Measurements from ENCODE around the gene PLCB4.

PLCB4 gene

DNA sequence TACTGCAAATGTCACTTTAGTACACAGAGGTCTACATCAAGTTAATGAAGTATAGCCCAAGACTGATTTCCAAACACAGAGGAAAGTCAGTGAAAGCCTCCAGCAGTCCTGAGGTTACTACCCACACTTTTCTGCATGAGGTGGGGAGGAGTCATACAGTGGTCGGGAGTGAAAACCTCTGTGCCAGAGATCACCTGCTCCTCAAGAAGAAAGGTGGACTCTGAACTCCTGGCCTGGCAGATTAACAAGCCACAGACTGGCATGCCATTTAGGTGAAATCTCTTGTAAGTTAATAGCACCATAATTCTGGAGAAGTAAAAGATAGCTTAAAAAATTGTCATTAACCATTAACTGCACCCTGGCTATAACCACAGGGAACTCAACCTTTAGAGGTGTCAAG lies 320.5 kb downstream of the PLCB4 start:
- DNase-seq (ENCODE audit: extremely low read depth in 1 of 2, low read depth in 1 of 2) = no peak

DNA sequence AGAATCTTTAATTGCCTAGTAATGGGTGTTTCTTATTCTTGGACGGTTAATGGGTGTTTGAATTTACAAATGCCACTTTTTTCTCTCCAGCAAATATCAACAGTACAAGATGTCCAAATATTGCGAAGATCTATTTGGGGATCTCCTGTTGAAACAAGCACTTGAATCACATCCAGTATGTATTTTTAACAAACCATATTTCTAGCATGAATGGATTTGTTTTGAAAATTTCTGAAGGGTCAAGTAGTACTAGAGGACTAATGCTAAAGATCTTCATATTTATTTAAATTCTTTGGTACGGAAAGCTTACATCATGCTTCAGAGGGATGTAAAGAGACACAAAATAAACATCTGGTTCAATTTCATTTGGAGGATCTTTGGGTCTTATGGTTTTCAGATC lies 321.6 kb downstream of the PLCB4 start:
- no peak for DNase-seq (ENCODE audit: extremely low read depth in 1 of 2, low read depth in 1 of 2)

DNA sequence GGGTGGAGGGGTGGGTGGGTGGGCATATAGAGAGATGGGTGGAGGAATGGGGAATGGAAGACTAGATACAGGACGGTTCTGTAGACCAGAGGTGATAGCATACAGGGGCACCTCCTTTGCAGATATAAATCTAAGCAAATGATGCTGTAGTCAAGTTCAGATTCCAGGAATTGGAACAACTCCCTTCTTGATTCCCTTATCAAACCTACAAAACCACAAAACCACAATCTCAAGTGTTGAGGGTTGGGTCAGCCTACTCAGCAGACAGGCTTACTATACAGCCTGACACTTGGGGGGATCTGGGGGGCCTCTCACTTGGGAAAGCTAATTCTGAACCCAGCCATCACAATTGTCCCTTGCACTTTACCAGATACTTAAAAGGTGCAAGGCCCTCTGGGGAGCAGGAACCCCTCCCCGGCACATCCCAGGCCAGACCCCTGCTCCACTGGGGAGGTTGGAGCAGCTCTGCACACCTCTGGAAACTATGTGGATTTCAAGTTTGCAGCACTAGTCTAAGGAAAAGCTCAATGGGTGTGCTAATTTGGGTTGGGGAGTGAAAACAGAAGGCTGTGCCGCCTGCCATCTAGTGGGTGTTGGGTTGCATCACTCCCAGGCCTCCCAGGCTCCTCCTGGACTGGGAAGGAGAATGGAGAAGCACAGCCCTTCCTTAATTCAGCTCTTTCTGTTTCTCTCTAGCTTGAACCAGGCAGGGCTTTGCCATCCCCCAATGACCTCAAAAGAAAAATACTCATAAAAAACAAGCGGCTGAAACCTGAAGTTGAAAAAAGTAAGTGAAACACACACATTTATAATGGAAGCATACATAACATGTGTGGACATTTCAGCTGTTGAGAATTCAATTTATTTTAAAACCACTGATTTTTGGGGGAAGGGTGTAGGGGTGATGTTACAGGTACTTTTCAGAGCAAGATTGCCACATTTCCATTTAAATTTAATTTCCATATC lies 324.3 kb downstream of the PLCB4 start:
- no peak for DNase-seq (ENCODE audit: extremely low read depth in 1 of 2, low read depth in 1 of 2)

DNA sequence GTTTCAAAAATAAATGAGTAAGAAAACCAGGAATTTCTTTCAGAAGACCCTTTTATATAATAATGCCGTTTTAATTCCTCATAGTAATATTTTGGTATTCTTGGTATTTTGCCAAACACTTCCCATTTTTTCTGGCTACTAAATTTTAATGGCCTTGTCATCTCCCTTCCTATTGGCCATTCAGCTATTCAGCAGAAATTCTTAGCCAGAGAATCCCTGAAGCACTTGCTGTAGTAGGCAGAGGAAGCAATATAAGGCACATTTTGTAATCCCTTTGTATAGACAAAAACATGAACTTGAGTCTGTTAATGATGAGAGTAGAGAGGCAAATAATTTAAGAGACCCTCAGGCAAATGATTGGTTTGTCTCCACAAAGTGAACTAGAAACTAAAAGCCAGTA lies 327.1 kb downstream of the PLCB4 start:
- no peak for DNase-seq (ENCODE audit: extremely low read depth in 1 of 2, low read depth in 1 of 2)

DNA sequence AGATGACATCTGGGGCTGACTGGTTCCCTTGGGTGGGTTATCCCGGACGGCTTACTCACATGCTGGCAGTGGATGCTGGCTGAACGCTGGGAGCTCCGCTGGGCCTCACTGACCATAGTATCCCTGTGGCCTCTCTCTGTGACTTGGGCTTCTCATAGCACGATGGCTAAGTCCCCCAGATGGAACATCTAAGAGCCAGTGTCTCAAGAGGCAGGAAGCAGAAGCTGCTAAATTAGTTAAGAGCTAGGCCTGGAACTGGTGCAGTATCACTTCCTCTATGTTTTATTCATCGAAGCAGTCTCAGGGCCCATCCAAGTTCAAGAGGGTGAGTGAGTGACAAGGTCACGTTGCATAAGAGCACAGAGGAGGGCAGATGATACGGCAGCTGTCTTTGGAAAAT lies 329.0 kb downstream of the PLCB4 start:
- DNase-seq (ENCODE audit: extremely low read depth in 1 of 2, low read depth in 1 of 2) = no peak

DNA sequence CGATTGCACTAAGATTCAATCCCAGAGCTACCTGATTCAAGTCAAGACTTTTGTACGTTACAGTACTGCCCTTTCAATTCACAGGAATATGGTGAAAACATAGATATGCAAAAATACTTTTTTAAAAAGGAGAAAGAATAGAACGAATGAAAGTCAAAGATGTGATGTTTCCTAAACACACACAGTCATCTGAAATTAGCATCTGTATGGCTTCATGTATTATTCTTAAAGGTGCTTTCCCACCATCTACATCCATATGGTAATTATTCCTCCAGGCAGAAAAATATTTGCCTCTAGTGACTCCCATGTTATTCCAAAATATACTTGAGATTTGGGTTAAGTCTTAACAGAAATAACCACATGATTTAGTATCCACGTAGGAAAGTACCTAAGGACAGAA lies 330.0 kb downstream of the PLCB4 start:
- no peak for DNase-seq (ENCODE audit: extremely low read depth in 1 of 2, low read depth in 1 of 2)

DNA sequence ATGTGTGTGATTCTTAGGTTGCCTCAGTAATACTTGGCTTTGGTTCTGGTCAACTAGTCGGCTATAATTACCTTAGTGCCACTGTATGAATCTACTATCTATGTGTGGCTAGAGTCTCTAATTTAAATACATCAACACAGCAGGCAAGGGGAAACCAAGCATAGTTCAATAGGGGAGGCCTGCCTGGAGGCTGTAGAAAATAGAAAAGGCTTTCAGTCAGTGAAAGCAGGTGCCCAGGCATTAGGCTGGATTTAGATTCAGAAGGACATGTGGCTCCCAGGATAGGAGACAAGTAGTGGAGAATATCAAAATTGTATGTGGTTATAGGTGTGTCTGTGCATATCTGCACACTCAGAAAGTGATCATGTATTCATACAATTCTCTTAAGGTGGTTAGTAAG lies 330.4 kb downstream of the PLCB4 start:
- DNase-seq (ENCODE audit: extremely low read depth in 1 of 2, low read depth in 1 of 2) = no peak

DNA sequence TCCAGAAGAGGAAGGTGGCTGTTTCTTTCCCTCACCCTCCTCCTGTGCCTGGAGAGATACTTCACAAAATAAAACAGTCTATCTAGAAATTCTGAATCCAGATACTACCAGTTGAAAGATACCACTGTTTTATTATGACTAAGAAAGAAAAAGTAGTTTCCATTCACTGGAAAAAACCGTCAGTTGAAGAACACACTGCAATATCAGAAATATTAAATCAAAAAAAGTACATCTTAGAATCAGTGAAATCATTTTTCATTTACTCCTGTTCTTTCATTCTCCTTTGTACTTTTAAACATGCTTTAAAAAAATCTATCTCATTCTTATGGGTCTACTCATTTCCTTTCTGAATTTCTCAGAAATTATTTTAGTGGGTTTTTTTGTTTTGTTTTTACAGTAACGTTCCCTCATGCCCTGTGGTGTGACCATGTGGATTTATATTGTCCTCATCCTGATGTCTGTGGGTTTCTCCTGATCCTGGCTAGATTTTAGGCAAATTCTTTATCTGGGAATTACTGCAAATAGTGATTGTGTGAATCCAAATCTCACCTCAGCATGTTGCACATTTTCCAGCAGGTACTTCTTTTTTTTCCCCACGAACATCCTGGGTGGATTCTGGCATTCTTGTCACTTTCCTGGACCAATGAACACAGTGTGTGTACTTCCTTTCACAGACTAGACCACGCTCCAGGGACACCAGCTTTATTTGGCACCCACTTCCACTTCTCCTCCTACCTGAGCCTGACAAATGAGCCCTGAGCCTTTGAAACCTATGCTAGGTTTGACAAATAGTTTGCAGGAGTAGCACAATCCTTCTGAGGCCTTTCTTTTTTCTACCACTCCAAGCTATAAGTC lies 331.5 kb downstream of the PLCB4 start:
- DNase-seq (ENCODE audit: extremely low read depth in 1 of 2, low read depth in 1 of 2) = no peak

DNA sequence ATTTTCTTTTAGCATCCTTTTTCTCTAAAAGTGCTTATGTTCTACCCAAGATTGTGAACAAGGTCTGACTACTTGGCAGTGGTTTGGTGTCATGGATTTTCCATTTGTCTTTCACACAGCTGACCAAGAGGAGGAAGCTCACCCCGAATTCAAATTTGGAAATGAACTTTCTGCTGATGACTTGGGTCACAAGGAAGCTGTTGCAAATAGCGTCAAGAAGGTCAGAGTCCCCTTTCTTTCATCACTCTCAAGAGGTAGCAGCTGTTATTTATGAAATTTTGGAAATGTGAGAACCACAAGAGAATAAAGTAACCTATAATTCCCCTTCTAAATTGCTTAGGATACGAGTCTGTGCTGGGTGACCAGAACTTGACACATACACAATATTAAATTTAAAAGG lies 332.5 kb downstream of the PLCB4 start:
- DNase-seq (ENCODE audit: extremely low read depth in 1 of 2, low read depth in 1 of 2) = no peak

DNA sequence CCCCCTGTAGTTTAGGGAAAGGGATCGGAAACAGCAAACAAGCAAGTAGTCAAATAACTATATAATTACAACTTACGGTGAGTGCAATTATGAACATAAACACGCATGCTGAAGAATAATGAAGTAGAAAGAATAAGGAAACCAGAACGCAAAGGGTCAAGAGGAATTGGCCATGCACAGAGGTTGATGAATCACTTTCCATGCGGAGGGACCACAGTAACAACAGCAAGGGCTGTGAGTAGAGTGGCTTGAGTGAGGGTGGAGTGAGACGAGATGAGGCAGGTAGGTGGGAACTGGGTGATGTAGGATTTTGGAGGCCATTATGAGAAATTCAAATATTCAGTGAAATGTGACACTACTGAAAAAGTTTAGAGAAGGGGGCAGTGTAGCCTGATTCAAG lies 333.3 kb downstream of the PLCB4 start:
- no peak for DNase-seq (ENCODE audit: extremely low read depth in 1 of 2, low read depth in 1 of 2)

DNA sequence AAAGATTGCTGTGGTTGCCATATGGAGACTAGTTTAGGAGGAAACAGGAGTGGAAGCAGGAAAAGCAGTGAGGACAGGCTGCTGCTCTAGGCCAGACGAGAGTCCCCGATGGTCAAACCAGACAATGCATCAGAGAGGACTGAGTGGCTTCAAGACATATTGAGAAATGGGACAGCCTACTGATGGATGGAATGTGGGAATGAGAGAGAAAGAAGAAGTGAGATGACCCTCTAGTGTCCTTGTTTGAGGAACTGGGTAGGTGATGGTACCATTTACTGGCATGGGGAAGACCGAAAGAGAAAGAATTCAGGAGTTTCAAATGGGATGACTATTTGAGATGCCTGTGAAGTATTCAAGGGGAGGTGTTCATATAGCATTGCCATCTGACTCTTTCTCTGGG lies 333.7 kb downstream of the PLCB4 start:
- no peak for DNase-seq (ENCODE audit: extremely low read depth in 1 of 2, low read depth in 1 of 2)

DNA sequence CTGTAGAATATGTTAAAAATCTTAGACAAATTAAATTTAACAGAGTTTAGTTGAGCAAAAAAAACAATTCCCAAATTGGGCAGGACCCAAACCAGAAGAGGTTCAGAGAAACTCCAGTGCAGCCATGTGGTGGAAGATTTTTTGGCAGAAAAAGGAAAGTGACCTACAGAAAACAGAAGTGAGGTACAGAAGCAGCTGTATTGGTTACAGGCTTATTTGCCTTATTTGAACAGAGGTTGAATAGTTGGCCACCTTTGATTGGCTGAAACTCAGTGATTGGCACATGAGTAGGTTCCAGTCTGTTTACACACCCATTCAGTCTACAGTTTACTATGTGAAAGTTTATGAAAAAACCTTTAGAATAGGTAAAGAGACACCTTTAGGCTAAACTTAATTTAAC lies 334.6 kb downstream of the PLCB4 start:
- no peak for DNase-seq (ENCODE audit: extremely low read depth in 1 of 2, low read depth in 1 of 2)

DNA sequence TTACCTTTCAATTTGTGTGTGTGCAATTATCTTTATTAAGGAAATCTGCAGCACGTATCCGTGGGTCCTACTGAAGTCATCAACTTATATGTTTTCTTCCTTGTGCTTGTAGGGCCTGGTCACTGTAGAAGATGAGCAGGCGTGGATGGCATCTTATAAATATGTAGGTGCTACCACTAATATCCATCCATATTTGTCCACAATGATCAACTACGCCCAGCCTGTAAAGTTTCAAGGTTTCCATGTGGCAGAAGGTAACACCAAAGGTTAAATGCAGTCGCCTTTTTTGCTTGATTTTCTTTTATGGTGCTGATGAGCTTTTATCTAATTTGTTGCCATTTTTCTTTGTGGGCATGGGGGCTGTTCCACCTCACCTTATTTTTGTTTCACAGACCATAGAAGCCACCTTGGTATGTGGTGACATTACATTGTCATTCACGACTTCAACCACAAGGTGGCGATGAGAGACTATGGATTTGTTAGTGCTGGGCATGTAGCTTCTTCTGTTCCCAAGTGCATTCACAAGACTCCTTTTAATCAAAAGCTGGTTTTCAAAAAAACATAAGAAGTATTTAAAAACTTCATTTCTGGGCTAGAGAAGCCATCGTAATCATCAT lies 339.0 kb downstream of the PLCB4 start:
- peak in 1 of 2 donors; percentile 23 for DNase-seq (ENCODE audit: extremely low read depth in 1 of 2, low read depth in 1 of 2)

DNA sequence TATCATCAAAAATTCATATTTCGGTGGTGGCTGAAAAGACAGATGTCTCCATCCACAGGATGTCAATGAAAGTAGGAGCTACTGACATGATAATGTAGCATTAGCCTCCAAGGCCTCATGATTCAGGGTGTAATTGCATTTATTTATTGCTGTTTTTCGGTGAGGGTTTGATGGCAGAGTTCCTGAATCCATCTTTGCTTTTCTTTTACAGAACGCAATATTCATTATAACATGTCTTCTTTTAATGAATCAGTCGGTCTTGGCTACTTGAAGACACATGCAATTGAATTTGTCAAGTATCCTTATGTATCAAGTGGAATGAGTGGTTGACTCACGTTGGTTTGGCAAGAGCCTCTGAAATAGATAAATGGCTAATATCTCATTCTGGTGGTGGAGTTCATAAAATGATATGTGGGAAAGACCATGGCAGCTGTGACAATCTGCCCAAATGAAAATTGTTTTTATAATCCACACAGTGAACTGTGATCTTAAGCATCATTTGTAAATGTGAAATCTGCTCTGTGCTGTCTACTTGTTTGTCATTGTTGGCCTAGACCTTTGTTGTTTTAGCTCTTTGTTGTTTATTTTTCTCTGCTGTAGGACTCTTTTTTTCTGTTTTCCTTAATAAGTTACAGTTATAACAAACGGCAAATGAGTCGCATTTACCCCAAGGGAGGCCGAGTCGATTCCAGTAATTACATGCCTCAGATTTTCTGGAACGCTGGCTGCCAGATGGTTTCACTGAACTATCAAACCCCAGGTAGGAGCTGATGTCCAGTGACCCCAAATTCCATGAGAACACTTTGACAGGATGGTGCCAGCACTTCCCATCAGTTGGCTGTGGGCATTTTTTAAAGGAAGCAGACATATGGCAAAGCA lies 339.8 kb downstream of the PLCB4 start:
- DNase-seq (ENCODE audit: extremely low read depth in 1 of 2, low read depth in 1 of 2) = no peak

DNA sequence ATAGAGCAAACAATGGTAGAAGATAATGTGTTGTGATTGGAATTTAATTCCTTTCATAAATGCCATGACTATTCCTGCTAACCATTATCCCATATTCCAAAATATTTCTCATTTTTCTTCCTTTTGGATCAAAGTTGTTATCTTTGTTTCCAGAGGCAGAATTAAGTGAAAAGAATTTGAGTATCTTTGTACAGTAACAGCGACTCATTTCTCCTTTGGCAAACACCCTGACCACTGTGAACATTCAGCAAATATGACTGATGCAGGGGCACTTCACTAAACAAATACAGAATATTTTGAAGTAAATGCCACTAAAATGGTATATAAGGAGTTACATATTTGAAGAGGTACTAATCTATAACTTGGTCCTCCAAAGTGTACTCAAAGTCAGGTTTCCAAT lies 340.5 kb downstream of the PLCB4 start:
- DNase-seq (ENCODE audit: extremely low read depth in 1 of 2, low read depth in 1 of 2) = no peak

DNA sequence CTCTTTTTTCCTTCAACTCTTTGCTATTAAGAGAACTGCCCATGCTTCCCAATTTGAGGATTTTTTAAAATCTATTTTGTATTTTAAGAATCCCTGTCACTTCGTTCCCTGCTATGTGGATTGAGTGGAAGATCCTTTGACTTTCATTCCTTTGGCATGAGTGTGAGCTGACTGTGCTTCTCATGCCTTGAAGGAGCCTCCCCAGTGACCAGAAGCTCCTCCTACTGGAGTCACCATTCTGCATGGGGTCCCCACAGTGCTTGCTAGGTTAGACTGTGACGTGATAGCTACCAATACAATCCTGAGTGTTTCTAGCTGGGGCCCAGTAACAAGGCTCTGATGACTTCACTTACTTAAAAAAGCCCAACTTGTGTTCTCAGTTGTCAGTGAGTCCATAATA lies 341.1 kb downstream of the PLCB4 start:
- no peak for DNase-seq (ENCODE audit: extremely low read depth in 1 of 2, low read depth in 1 of 2)

DNA sequence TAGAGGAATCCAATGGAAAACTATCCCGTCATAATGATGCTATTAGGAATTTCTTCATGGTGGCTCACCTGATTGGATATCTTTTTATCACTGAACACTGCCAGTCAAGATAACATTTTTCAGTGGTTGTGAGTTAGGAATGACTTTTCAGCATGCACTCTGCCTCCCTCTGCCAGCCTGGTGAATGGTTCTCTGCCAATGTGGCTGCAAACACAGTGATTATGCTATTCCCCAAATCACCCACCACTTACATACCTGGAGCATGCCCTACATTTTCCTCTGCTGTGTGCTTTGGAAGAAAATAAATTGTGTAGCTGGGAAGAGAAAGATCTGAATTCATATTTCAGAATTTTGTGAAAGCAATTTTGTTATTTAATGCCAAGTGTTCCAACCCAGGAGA lies 342.9 kb downstream of the PLCB4 start:
- DNase-seq (ENCODE audit: extremely low read depth in 1 of 2, low read depth in 1 of 2) = no peak

DNA sequence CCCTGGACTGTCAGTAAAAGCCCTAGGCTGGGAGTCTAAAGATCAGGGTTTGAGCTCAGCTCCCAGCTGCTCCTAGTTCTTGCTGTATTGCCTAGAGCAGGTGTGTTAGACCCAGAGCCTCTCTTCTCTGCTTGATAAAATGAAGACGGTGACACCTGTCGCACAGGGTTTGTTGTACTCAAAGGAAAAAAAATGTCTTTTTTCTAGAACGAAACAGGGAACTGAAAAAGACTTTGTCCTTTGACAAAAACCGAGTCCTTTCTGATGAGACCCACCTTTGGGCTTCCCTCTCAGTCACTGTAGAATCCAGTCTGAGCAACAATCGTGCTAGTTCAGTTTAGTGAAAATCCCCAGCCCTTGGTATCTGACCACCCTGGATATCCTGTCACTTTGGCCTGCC lies 343.4 kb downstream of the PLCB4 start:
- DNase-seq (ENCODE audit: extremely low read depth in 1 of 2, low read depth in 1 of 2) = no peak

DNA sequence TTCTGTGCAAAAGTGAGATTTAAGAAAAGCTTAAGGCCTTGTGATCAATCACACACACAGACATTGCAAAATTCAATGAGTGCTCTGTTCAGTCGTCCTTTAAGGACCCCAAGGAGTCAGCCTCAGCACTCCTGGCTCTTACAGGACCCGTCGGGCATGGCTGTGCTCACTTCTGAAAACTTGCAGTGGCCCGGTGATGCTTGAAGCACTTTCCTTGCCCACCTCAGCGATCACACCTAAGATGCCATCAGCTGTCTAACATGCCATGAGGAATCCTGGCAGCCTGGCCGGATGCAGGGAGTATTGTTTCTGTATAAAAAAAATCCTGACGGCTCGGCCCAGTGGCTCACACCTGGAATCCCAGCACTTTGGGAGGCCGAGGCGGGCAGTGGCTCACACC lies 344.1 kb downstream of the PLCB4 start:
- DNase-seq (ENCODE audit: extremely low read depth in 1 of 2, low read depth in 1 of 2) = no peak

DNA sequence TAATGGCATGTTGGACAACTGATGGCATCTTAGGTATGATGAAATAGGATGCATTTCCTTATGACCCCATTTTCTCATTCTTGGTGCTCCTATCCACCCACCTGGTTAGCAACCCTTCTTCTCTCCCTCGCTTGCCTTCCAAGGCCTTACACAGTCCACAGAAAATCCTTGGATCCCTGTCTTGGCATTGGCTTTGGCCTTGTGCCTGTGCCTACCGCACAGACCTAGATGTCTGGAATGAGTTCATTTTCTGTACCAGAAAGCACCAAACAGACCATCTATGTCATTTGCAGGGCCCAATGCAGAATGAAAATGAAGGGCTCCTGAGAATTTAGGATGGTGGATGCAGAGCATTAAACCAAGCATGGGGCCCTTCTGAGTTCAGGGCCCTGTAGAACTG lies 346.5 kb downstream of the PLCB4 start:
- DNase-seq (ENCODE audit: extremely low read depth in 1 of 2, low read depth in 1 of 2) = no peak

DNA sequence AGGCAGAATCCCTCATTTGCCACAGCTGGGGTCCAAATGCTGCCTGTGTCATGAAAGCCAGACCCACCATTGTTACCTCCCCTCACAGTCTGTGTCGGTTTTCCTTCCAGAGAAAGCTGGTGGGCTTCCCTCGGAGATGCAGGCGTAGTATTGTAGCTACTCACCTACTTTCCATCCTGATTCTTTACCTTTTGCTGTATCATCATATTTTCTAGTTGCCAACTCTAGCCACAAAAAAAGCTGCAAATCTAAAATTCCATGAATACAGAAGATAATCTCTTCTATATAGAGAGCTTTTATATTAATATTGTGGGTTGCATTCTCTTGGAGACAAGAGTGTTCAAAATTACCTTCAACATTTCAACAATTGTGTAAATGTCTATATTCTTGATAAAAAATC lies 347.5 kb downstream of the PLCB4 start:
- DNase-seq (ENCODE audit: extremely low read depth in 1 of 2, low read depth in 1 of 2) = no peak

Measured in stimulated activated CD8-positive, alpha-beta memory T cell treated with anti-CD3 and anti-CD28 coated beads, Interleukin-7, amount 100 ng/mL, for 48 hours (primary cell).